ENCODE measurements around the gene DHFR2.

DNA sequence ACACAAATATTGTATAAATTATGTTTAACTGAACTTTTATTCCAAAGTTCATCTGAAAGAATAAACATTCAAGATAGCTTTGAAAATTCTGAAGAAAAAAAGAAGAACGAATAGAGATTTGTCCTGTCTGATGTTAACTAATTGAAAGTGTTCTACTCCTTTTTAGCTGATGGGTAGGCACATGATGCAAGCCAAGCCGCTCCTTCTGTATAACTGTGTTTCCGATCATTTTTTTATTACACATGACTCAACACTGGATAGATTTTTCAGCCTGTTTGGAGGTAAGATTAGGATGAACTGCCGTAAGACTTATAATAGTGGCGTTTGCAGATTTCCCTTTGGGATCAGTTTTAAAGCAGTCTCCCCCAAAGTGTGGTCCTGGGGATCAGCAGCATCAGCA lies 19.2 kb upstream of the DHFR2 start:
- TF ChIP-seq, protein P1, sequence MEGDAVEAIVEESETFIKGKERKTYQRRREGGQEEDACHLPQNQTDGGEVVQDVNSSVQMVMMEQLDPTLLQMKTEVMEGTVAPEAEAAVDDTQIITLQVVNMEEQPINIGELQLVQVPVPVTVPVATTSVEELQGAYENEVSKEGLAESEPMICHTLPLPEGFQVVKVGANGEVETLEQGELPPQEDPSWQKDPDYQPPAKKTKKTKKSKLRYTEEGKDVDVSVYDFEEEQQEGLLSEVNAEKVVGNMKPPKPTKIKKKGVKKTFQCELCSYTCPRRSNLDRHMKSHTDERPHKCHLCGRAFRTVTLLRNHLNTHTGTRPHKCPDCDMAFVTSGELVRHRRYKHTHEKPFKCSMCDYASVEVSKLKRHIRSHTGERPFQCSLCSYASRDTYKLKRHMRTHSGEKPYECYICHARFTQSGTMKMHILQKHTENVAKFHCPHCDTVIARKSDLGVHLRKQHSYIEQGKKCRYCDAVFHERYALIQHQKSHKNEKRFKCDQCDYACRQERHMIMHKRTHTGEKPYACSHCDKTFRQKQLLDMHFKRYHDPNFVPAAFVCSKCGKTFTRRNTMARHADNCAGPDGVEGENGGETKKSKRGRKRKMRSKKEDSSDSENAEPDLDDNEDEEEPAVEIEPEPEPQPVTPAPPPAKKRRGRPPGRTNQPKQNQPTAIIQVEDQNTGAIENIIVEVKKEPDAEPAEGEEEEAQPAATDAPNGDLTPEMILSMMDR (IDR thresholded peaks at IDR 0.05 in 2 of 3, conservative IDR thresholded peaks at IDR 0.05 in 1 of 3; ENCODE audit: control insufficient read depth in 2 of 3, extremely low read depth in 1 of 3, insufficient read depth in 1 of 3, low read depth in 3 of 3, low read length in 3 of 3): no peak
- TF ChIP-seq ZSCAN29 (IDR thresholded peaks at IDR 0.05): no peak
